ENCODE results near the gene SAMD14.

Gene SAMD14

GRCh38 chr17:50147841-50148225 is 17.9 kb upstream of the SAMD14 start:
- no peak for DNase-seq

- DNase-seq = no peak
These were observed 17.1 kb upstream of the SAMD14 start for GRCh38 chr17:50146927-50147665.

GRCh38 chr17:50146230-50146926 is 16.4 kb upstream of the SAMD14 start:
- peak; percentile 26 for DNase-seq

- DNase-seq = no peak
These were observed 15.7 kb upstream of the SAMD14 start for GRCh38 chr17:50145532-50146229.

- no peak for DNase-seq
These were observed 15.0 kb upstream of the SAMD14 start for GRCh38 chr17:50144845-50145531.

- no peak for DNase-seq
These were observed 14.4 kb upstream of the SAMD14 start for GRCh38 chr17:50144355-50144754.

- no peak for DNase-seq
These were observed 13.7 kb upstream of the SAMD14 start for GRCh38 chr17:50143461-50144176.

GRCh38 chr17:50141745-50142110 is 11.8 kb upstream of the SAMD14 start:
- no peak for DNase-seq

- DNase-seq = no peak
These were observed 11.2 kb upstream of the SAMD14 start for GRCh38 chr17:50141026-50141744.

GRCh38 chr17:50139950-50140885 is 10.3 kb upstream of the SAMD14 start:
- peak; percentile 66 for DNase-seq

- DNase-seq = no peak
These were observed 9.3 kb upstream of the SAMD14 start for GRCh38 chr17:50139185-50139783.

- no peak for DNase-seq
These were observed 7.1 kb upstream of the SAMD14 start for GRCh38 chr17:50137042-50137441.

- DNase-seq = no peak
These were observed 6.2 kb upstream of the SAMD14 start for GRCh38 chr17:50136096-50136687.

GRCh38 chr17:50135316-50136095 is 5.5 kb upstream of the SAMD14 start:
- DNase-seq = no peak

- DNase-seq = no peak
These were observed 4.5 kb upstream of the SAMD14 start for GRCh38 chr17:50134206-50135110.

- DNase-seq = no peak
These were observed 3.8 kb upstream of the SAMD14 start for GRCh38 chr17:50133769-50134099.

GRCh38 chr17:50133028-50133768 is 3.2 kb upstream of the SAMD14 start:
- DNase-seq = no peak
